ENCODE results near the gene SBNO2. TPM values are rescaled to one million over a fixed set of nuclear protein-coding genes. Genes with fewer than 3 reads are reported as not detected.

The SBNO2 gene
- polyA plus RNA-seq, 1 of the 3 experiments (the other 2 are of a cell fraction): 18.3 TPM

DNA sequence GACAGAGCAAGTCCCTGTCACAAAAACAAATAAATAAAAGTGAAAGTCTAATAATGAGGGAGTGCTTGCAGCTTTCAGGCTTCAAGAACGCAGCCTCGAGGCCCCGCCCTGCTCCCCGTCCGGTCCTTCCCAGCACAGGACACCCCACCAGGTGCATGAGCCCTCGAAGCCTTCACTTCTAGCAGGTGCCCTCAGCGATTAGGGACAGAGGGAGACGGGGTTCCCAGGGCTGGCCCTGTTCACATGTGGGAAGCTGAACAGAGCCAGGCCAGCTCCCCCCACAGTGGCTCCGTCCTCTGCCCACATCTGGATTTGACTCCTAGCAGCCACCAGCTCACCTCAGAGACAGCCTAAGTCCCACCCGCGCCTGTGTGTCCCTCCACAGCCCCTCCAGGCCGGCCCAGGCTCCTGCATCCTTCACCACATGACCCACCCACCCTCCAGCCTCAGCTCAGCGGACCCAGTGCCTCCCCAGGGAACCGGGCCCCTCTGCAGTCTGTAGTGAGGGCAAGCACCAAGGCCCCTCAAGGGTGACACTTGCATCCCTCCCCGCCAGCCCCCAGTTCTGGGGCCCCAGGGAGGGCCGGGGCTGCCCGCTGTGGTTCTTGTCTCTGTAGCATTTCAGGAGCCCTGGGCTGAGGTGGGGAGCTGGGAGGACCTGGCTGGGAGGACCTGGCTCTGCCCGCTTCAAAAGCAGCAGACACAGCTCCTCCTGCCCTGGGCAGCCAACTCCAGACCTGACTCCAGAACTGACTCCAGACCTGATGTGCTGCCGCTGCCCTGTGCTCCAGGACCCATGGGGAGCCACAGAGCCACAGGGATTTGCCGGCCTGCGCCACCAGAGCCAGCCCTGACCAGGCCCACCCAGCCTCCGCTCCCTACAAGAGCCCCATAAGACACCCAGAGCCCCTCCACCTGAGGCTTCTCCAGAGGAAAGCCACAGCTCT lies 43.0 kb downstream of the SBNO2 start:
- no peak for DNase-seq

More for the DNA sequence above, 43.0 kb downstream of the SBNO2 start:
- no peaks in the 10 kb centered on the region for H3K9me3 ChIP-seq
- POLR2A ChIA-PET: interaction anchor here (0.5 to 1.0 kb wide), 2 partner anchors 25 to 105 kb away, joined by 3 read pairs; no protein-coding TSS in a partner anchor
- 0 out of 2 replicates have a peak, but pooled peaks cover 4% of the 10 kb centered on the region for H4K20me1 ChIP-seq (ENCODE audit: insufficient read depth)
- H3K4me3 ChIP-seq (ENCODE audit: low read depth in 2 of 2, low read length in 1 of 2): no peak overlapping the region
- no peak overlapping the region for H3K27ac ChIP-seq (ENCODE audit: low read depth in 2 of 2, low read length in 1 of 2)
- H3F3A ChIP-seq (replicated peaks; ENCODE audit: insufficient read depth): peaks cover under 1% of the 10 kb centered on the region
- H2AFZ ChIP-seq (ENCODE audit: low read depth): no peak overlapping the region
- H3K36me3 ChIP-seq (replicated peaks in 1 of 2; ENCODE audit: control insufficient read depth in 1 of 2, insufficient read depth in 2 of 2, low read length in 1 of 2): peaks cover under 1 to 2% of the 10 kb centered on the region in 2 experiments
- H3K79me2 ChIP-seq (ENCODE audit: insufficient read depth): peaks cover 13% of the 10 kb centered on the region
- H3K4me2 ChIP-seq: no peak overlapping the region
- CTCF ChIA-PET: interaction anchor here (1.0 to 1.8 kb wide), 3 partner anchors 14 to 64 kb away, joined by 3 to 4 read pairs (median 3); no protein-coding TSS in a partner anchor
- H3K9me2 ChIP-seq: no peaks in the 10 kb centered on the region
- H3K4me1 ChIP-seq (ENCODE audit: control insufficient read depth in 1 of 2, insufficient read depth in 2 of 2, low read depth in 1 of 2, low read length in 1 of 2): peaks cover 0 to 7% of the 10 kb centered on the region in 2 experiments; a peak in 2 of 4 replicates
- WGBS (ENCODE audit: low lambda C conversion rate): 89% methylated on average over 13 of the region's 22 CpGs
- TF ChIP-seq EZH2phosphoT487 (IDR thresholded peaks at IDR 0.05; ENCODE audit: borderline replicate concordance, low read depth): no peak
- TF ChIP-seq GATA2 (CRISPR knock-in tag; IDR thresholded peaks at IDR 0.05): no peak
- TF ChIP-seq, protein P1, sequence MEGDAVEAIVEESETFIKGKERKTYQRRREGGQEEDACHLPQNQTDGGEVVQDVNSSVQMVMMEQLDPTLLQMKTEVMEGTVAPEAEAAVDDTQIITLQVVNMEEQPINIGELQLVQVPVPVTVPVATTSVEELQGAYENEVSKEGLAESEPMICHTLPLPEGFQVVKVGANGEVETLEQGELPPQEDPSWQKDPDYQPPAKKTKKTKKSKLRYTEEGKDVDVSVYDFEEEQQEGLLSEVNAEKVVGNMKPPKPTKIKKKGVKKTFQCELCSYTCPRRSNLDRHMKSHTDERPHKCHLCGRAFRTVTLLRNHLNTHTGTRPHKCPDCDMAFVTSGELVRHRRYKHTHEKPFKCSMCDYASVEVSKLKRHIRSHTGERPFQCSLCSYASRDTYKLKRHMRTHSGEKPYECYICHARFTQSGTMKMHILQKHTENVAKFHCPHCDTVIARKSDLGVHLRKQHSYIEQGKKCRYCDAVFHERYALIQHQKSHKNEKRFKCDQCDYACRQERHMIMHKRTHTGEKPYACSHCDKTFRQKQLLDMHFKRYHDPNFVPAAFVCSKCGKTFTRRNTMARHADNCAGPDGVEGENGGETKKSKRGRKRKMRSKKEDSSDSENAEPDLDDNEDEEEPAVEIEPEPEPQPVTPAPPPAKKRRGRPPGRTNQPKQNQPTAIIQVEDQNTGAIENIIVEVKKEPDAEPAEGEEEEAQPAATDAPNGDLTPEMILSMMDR (IDR thresholded peaks at IDR 0.05): no peak
- TF ChIP-seq POLR2AphosphoS5 (IDR thresholded peaks at IDR 0.05; ENCODE audit: low read depth, low read length): no peak
- TF ChIP-seq, protein P2, sequence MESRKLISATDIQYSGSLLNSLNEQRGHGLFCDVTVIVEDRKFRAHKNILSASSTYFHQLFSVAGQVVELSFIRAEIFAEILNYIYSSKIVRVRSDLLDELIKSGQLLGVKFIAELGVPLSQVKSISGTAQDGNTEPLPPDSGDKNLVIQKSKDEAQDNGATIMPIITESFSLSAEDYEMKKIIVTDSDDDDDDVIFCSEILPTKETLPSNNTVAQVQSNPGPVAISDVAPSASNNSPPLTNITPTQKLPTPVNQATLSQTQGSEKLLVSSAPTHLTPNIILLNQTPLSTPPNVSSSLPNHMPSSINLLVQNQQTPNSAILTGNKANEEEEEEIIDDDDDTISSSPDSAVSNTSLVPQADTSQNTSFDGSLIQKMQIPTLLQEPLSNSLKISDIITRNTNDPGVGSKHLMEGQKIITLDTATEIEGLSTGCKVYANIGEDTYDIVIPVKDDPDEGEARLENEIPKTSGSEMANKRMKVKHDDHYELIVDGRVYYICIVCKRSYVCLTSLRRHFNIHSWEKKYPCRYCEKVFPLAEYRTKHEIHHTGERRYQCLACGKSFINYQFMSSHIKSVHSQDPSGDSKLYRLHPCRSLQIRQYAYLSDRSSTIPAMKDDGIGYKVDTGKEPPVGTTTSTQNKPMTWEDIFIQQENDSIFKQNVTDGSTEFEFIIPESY (IDR thresholded peaks at IDR 0.05; ENCODE audit: borderline replicate concordance, low read depth): no peak
- TF ChIP-seq RCOR1 (IDR thresholded peaks at IDR 0.05; ENCODE audit: low read length): no peak
- TF ChIP-seq EP300 (IDR thresholded peaks at IDR 0.05; ENCODE audit: borderline replicate concordance in 1 of 2, low read depth in 1 of 2, low read length in 1 of 2): no peak
- TF ChIP-seq NFIC (IDR thresholded peaks at IDR 0.05; ENCODE audit: borderline replicate concordance): no peak
- TF ChIP-seq ELF1 (IDR thresholded peaks at IDR 0.05): no peak
- TF ChIP-seq RAD21 (IDR thresholded peaks at IDR 0.05; ENCODE audit: low read length): no peak
- TF ChIP-seq JUND (IDR thresholded peaks at IDR 0.05): no peak
- no peak for TF ChIP-seq RXRA (IDR thresholded peaks at IDR 0.05; ENCODE audit: borderline replicate concordance, low read depth)
- TF ChIP-seq, protein P3, sequence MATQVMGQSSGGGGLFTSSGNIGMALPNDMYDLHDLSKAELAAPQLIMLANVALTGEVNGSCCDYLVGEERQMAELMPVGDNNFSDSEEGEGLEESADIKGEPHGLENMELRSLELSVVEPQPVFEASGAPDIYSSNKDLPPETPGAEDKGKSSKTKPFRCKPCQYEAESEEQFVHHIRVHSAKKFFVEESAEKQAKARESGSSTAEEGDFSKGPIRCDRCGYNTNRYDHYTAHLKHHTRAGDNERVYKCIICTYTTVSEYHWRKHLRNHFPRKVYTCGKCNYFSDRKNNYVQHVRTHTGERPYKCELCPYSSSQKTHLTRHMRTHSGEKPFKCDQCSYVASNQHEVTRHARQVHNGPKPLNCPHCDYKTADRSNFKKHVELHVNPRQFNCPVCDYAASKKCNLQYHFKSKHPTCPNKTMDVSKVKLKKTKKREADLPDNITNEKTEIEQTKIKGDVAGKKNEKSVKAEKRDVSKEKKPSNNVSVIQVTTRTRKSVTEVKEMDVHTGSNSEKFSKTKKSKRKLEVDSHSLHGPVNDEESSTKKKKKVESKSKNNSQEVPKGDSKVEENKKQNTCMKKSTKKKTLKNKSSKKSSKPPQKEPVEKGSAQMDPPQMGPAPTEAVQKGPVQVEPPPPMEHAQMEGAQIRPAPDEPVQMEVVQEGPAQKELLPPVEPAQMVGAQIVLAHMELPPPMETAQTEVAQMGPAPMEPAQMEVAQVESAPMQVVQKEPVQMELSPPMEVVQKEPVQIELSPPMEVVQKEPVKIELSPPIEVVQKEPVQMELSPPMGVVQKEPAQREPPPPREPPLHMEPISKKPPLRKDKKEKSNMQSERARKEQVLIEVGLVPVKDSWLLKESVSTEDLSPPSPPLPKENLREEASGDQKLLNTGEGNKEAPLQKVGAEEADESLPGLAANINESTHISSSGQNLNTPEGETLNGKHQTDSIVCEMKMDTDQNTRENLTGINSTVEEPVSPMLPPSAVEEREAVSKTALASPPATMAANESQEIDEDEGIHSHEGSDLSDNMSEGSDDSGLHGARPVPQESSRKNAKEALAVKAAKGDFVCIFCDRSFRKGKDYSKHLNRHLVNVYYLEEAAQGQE (IDR thresholded peaks at IDR 0.05; ENCODE audit: low read depth, low read length): no peak
- TF ChIP-seq NRF1 (IDR thresholded peaks at IDR 0.05; ENCODE audit: low read depth, low read length): no peak
- TF ChIP-seq GABPA (IDR thresholded peaks at IDR 0.05; ENCODE audit: low read depth): no peak
- TF ChIP-seq YY1 (IDR thresholded peaks at IDR 0.05; ENCODE audit: low read depth): no peak
- TF ChIP-seq, protein P4, sequence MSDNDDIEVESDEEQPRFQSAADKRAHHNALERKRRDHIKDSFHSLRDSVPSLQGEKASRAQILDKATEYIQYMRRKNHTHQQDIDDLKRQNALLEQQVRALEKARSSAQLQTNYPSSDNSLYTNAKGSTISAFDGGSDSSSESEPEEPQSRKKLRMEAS (IDR thresholded peaks at IDR 0.05; ENCODE audit: low read depth): no peak
- H3K27me3 ChIP-seq (ENCODE audit: insufficient read depth): no peaks in the 10 kb centered on the region
- no peak overlapping the region for H3K9ac ChIP-seq

Data from SK-N-SH (cell line).